GM18519 (cell line): Measurements from ENCODE around the gene MAD2L1.

ENCODE experiments used
- ATAC-seq: cut with Tn5 transposase; IDR thresholded peaks from one replicate; pipeline ENCODE4 v1.9.1; 2021; ENCODE audit warnings: mild to moderate bottlenecking, moderate library complexity; ENCODE audit not compliant: unreplicated experiment, low FRiP score

The MAD2L1 gene

DNA sequence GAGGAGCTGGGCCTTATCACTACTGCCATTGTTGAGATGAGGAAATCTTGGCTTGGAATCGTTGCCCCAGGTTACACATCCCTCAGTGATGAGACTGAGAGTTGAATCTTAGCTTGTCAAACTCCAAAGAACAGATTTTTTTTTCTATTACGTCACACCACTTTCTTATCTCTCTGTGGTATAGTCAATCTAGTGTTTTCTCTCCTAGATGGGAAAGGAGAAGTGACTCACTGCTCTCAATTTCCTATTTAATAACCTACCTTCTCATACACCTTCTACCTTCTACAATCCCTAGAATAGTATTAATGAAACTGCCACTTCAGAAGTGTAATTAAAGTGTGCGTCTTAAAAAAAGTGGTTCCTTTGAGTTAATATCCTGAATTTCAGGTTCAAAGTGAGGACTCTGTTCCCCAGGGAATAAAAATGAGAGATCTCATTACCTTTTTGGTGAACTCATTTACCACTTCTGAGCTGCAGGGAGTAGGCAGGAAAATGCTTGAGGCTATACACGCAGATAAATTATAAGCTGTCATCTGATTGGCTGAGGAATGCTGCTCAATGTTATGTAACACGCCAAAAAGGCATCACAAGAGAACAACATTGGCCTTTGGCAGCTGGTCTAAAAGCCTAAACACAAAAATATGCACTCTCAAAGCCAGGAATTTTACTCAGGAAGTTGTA, 59.3 kb downstream of the MAD2L1 start:
- ATAC-seq: no peak
